PC-9 (cell line): ENCODE results near the gene NEDD4.

Experiments
- EZH2 ChIP-seq: fragments of 200-600 bp; sonication (generic); IDR thresholded peaks from 2 replicates; pipeline ENCODE4 v1.8.0; 2017; ENCODE audit warnings: antibody characterized with exemption, low read depth
- TF ChIP-seq, protein P1 (sequence below): fragments of 200-600 bp; sonication (generic); conservative IDR thresholded peaks from 2 replicates; pipeline ENCODE4 v1.6.1; 2017; ENCODE audit warnings: mixed run types, antibody characterized with exemption, mild to moderate bottlenecking, moderate library complexity

DNA sequence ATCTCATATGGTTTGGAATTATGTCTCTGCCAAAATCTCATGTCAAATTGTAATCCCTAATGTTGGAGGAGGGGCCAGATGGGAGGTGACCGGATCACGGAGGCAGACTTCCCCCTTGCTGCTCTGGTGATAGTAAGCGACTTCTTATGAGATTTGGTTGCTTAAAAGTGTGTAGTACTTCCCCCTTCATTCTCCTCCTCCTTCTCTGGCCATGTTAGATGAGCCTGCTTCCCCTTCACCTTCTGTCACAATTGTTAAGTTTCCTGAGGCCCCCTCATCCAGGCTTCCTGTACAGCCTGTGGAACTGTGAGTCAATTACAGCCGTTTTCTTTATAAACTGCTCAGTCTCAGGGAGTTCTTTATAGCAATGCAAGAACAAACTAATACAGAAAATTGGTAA, 51.1 kb downstream of the NEDD4 start:
- TF ChIP-seq, protein P1, sequence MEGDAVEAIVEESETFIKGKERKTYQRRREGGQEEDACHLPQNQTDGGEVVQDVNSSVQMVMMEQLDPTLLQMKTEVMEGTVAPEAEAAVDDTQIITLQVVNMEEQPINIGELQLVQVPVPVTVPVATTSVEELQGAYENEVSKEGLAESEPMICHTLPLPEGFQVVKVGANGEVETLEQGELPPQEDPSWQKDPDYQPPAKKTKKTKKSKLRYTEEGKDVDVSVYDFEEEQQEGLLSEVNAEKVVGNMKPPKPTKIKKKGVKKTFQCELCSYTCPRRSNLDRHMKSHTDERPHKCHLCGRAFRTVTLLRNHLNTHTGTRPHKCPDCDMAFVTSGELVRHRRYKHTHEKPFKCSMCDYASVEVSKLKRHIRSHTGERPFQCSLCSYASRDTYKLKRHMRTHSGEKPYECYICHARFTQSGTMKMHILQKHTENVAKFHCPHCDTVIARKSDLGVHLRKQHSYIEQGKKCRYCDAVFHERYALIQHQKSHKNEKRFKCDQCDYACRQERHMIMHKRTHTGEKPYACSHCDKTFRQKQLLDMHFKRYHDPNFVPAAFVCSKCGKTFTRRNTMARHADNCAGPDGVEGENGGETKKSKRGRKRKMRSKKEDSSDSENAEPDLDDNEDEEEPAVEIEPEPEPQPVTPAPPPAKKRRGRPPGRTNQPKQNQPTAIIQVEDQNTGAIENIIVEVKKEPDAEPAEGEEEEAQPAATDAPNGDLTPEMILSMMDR, result no peak
- no peak for TF ChIP-seq EZH2
